ENCODE measurements around the gene MRPL43. TPM values are rescaled to one million over a fixed set of nuclear protein-coding genes. Genes with fewer than 3 reads are reported as not detected.

MRPL43 gene
- total and polyA plus RNA-seq, 2 donors, result 55.0 to 95.1 TPM

DNA sequence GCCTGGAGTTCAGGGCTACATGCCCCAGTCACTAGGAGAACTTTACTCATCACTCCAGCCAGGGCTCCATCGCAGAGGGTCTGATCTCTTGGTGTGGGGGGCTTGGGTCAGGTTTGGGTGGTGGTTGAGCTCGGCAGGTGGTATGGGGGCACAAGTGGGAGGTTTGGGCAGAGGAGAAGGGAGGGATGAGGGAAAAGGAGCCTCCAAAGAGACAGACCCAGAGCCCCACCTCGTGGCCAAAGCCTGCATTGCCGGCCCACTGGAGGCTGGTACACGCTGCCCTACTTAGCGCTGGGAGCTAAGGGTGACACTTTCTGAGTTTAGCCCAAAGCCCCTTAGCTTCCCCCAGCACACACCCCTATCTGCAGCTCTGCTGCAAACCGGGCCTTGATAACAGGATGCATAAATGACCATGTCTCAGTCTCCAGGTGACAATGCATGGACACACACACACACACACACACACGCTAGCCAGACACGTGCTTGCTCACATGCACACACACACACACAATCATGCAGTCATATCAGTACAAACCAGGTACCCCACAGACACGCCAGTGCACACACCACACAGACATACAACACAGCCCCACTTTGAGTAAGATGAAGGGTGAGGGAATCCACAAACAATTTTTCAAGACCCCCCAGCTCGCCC, 27.1 kb upstream of the MRPL43 start:
- Histone ChIP-seq H3K4me1 (ENCODE audit: control insufficient read depth in 2 of 2, insufficient read depth in 2 of 2, low read length in 2 of 2) (peaks cover 0 to 13% of the 10 kb centered on the region in 2 donors), H3K4me3 (ENCODE audit: low read length in 2 of 2) (no peak overlapping the region), H3K27me3 (ENCODE audit: control insufficient read depth in 2 of 2, insufficient read depth in 1 of 2, low read length in 1 of 2) (peaks cover 16 to 53% of the 10 kb centered on the region in 2 donors), H3K9me3 (ENCODE audit: control insufficient read depth in 2 of 2, insufficient read depth in 1 of 2, low read length in 1 of 2) (no peaks in the 10 kb centered on the region), H3K27ac (ENCODE audit: low read depth in 1 of 2, low read length in 1 of 2) (no peak overlapping the region), H3K36me3 (ENCODE audit: control insufficient read depth in 2 of 2, insufficient read depth in 2 of 2, low read length in 1 of 2) (no peaks in the 10 kb centered on the region)
- DNase-seq (ENCODE audit: low read depth in 6 of 9, low spot score in 9 of 9), result peak in 6 of 9 donors; percentile 24 to 76 (median 64)
- WGBS, result 27% methylated on average over 11 of the region's 11 CpGs

DNA sequence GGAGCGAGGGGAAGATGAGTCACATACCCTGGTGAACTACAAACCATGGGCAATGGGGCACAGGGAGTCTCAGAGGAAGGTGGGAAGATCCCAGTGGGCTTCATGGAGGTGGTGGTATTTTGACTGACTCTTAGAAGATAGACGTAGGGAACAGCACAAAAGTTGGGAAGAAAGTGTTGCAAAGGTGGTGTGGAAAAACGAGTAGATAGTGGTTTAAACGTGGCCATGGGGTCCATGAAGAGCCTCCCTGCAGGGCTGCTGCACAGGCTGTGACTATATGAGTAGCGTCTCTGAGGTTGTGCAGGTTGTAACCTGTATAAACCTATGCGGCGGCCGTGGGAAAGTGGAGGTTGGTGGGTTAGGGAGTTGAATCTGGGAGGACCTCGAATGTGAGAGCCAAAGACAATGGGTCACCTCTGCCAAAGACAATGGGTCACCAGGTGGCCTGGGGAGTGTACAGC, 26.1 kb upstream of the MRPL43 start:
- Histone ChIP-seq H3K27ac (ENCODE audit: low read depth in 1 of 2, low read length in 1 of 2) (no peak overlapping the region), H3K27me3 (ENCODE audit: control insufficient read depth in 2 of 2, insufficient read depth in 1 of 2, low read length in 1 of 2) (peaks cover 10 to 44% of the 10 kb centered on the region in 2 donors)
- DNase-seq (ENCODE audit: low read depth in 6 of 9, low spot score in 9 of 9), result no peak

DNA sequence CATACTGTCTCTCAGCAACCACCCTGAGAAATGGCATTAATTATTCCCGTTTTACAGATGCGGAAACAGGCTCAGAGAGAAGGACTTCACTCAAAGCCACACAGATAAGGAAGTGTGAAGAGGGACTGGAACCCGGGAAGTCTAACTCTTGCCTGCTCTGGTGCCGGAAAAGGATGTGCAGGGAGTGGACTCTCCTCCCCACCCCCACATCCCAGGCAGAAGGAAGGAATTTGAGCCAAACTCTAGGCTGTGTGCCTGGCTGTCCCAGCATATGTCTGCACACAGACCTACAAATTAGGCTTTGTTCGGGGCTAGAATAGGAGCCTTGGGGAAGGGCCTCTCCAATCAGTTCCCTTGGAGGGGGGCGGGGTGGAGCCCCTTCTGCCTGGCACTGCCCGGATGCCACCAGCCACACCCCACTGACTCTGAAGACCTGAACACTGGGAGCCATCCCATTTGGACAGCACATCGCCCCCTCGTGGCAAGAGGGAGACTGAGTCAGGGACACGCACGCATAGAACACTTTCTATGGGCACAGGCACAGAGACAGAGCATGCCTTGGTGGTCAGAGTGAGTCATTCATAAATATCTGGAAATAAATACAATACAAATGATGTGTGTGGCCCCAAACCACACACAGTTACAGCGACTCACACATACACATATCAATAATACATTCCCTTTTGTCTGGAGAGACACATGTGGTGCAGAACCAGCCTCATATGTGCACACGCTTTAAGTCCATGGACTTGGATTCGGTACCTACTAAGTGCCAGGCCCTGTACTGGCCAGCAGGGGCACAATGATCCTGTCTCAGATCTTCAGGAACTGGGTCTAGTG, 25.4 kb upstream of the MRPL43 start:
- H3K27ac ChIP-seq (ENCODE audit: low read depth in 1 of 2, low read length in 1 of 2), result no peak overlapping the region
- no peaks in the 10 kb centered on the region for H3K9me3 ChIP-seq (ENCODE audit: control insufficient read depth in 2 of 2, insufficient read depth in 1 of 2, low read length in 1 of 2)
- H3K27me3 ChIP-seq (ENCODE audit: control insufficient read depth in 2 of 2, insufficient read depth in 1 of 2, low read length in 1 of 2), result peaks cover 4 to 37% of the 10 kb centered on the region in 2 donors
- no peaks in the 10 kb centered on the region for H3K36me3 ChIP-seq (ENCODE audit: control insufficient read depth in 2 of 2, insufficient read depth in 2 of 2, low read length in 1 of 2)
- H3K4me1 ChIP-seq (ENCODE audit: control insufficient read depth in 2 of 2, insufficient read depth in 2 of 2, low read length in 2 of 2), result peaks cover 0 to 13% of the 10 kb centered on the region in 2 donors
- WGBS, result 28% methylated on average over 14 of the region's 14 CpGs
- no peak overlapping the region for H3K4me3 ChIP-seq (ENCODE audit: low read length in 2 of 2)
- DNase-seq (ENCODE audit: low read depth in 6 of 9, low spot score in 9 of 9), result peak in 6 of 9 donors; percentile 21 to 82 (median 63)

More for the DNA sequence above, 26.1 kb upstream of the MRPL43 start:
- 68% methylated on average over 9 of the region's 9 CpGs for WGBS
- no peaks in the 10 kb centered on the region for H3K9me3 ChIP-seq (ENCODE audit: control insufficient read depth in 2 of 2, insufficient read depth in 1 of 2, low read length in 1 of 2)
- H3K4me1 ChIP-seq (ENCODE audit: control insufficient read depth in 2 of 2, insufficient read depth in 2 of 2, low read length in 2 of 2), result peaks cover 0 to 13% of the 10 kb centered on the region in 2 donors
- H3K36me3 ChIP-seq (ENCODE audit: control insufficient read depth in 2 of 2, insufficient read depth in 2 of 2, low read length in 1 of 2), result no peaks in the 10 kb centered on the region
- H3K4me3 ChIP-seq (ENCODE audit: low read length in 2 of 2), result no peak overlapping the region

DNA sequence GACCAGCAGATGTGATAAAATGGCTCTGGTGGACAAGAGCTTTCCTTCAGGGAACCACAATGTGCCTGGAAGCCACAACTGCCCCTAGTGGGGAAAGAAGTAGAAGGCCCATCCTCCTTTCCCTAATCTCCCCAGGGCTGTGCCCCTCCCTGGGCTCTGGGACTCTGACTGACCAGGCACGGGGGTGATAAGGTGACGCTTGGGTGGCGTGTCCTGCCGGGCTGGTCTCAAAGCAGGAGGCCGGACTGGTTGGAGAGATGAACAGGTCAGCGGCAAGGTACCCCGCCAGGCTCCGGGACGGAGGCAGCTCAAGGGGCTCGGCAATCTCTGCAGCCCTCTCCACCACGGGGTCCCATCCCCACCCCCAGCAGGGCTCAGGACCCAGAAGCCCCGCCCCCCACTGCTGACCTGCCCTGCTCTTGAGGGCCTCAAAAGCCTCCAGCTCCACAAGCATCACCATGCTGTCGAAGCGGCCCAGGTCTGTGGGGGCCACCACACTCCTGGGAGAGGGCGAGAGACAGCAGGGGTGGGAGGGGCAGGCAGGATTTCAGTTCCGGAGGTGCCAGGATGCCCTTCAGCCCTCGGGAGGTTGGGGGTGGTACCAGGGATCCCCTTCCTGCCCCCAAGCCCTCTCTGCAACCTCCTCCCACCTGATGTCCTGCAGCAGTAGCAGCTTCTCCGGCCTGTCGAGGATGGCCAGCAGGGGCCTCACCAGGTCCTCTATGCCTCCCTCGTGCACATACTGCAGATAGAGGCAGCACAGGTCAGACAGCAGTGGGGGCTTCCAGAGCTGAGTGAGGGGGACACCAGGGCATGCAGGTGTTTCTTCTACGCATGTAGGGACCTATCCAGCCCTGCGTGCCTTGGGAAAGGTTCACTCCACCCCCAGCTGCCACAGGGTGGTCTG, 24.5 kb upstream of the MRPL43 start:
- no peak overlapping the region for H3K4me3 ChIP-seq (ENCODE audit: low read length in 2 of 2)
- no peak overlapping the region for H3K27ac ChIP-seq (ENCODE audit: low read depth in 1 of 2, low read length in 1 of 2)
- DNase-seq (ENCODE audit: low read depth in 6 of 9, low spot score in 9 of 9), result no peak
- H3K9me3 ChIP-seq (ENCODE audit: control insufficient read depth in 2 of 2, insufficient read depth in 1 of 2, low read length in 1 of 2), result no peaks in the 10 kb centered on the region
- peaks cover 0 to 3% of the 10 kb centered on the region in 2 donors for H3K36me3 ChIP-seq (ENCODE audit: control insufficient read depth in 2 of 2, insufficient read depth in 2 of 2, low read length in 1 of 2)
- peaks cover 0 to 13% of the 10 kb centered on the region in 2 donors for H3K4me1 ChIP-seq (ENCODE audit: control insufficient read depth in 2 of 2, insufficient read depth in 2 of 2, low read length in 2 of 2)
- peaks cover 0 to 28% of the 10 kb centered on the region in 2 donors for H3K27me3 ChIP-seq (ENCODE audit: control insufficient read depth in 2 of 2, insufficient read depth in 1 of 2, low read length in 1 of 2)
- 87% methylated on average over 22 of the region's 22 CpGs for WGBS

DNA sequence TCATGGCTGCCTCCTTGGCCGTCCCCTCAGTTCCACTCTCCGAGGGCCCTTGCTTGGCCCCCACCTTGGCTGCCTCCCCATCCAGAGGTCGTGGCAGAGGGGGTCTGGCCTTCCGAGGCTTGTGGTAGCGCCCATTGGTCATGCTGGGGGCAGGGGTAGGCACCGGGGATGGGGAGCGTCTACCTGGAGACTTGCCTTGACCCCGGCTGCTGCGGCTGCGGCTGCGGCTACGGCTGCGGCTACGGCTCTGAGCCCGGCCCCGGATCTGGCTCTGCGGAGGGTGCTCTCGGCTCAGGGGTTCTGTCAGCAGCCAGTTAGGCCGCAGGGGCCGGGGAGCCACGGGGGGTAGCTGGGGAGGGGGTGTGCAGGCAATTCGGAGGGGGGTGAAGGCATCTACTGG, 23.0 kb upstream of the MRPL43 start:
- peaks cover 0 to 10% of the 10 kb centered on the region in 2 donors for H3K36me3 ChIP-seq (ENCODE audit: control insufficient read depth in 2 of 2, insufficient read depth in 2 of 2, low read length in 1 of 2)
- H3K4me3 ChIP-seq (ENCODE audit: low read length in 2 of 2), result no peak overlapping the region
- no peaks in the 10 kb centered on the region for H3K9me3 ChIP-seq (ENCODE audit: control insufficient read depth in 2 of 2, insufficient read depth in 1 of 2, low read length in 1 of 2)
- WGBS, result 97% methylated on average over 22 of the region's 22 CpGs
- DNase-seq (ENCODE audit: low read depth in 6 of 9, low spot score in 9 of 9), result no peak
- peaks cover 0 to 13% of the 10 kb centered on the region in 2 donors for H3K4me1 ChIP-seq (ENCODE audit: control insufficient read depth in 2 of 2, insufficient read depth in 2 of 2, low read length in 2 of 2)
- H3K27ac ChIP-seq (ENCODE audit: low read depth in 1 of 2, low read length in 1 of 2), result no peak overlapping the region
- H3K27me3 ChIP-seq (ENCODE audit: control insufficient read depth in 2 of 2, insufficient read depth in 1 of 2, low read length in 1 of 2), result peaks cover 0 to 14% of the 10 kb centered on the region in 2 donors

DNA sequence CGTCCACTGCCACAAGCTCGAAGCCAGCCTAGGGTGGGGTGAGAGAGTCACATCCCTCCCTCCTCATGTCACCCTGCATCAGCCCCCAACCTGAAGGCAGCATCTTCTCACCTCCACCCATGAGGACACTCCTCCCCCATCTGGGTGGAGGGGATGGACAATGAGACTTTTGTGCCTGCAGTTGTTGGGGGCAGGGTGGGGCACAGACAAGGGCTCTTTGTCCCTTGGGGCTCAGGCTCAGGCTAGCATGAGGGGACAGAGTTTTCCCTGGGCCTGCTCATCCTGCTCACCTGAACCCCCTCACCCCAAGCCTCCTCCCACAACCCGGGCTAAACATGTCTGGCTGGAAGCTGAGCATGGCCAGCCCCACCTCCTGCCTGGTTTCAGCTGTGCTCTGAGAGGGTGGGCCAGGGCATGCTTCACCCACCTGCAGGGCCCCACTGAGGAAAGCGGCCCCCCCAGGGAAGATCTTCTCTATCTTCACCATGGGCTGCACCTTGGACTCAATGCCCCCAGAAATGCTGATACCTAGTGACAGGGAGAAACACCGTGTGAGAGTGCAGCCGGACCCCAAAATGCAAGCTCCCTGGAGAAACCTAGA, 21.6 kb upstream of the MRPL43 start:
- Histone ChIP-seq H3K4me3 (ENCODE audit: low read length in 2 of 2) (no peak overlapping the region), H3K36me3 (ENCODE audit: control insufficient read depth in 2 of 2, insufficient read depth in 2 of 2, low read length in 1 of 2) (peaks cover 0 to 12% of the 10 kb centered on the region in 2 donors), H3K27ac (ENCODE audit: low read depth in 1 of 2, low read length in 1 of 2) (no peak overlapping the region), H3K4me1 (ENCODE audit: control insufficient read depth in 2 of 2, insufficient read depth in 2 of 2, low read length in 2 of 2) (peaks cover 0 to 8% of the 10 kb centered on the region in 2 donors), H3K27me3 (ENCODE audit: control insufficient read depth in 2 of 2, insufficient read depth in 1 of 2, low read length in 1 of 2) (peaks cover 0 to 3% of the 10 kb centered on the region in 2 donors), H3K9me3 (ENCODE audit: control insufficient read depth in 2 of 2, insufficient read depth in 1 of 2, low read length in 1 of 2) (no peaks in the 10 kb centered on the region)
- WGBS, result 92% methylated on average over 6 of the region's 6 CpGs
- DNase-seq (ENCODE audit: low read depth in 6 of 9, low spot score in 9 of 9), result no peak

DNA sequence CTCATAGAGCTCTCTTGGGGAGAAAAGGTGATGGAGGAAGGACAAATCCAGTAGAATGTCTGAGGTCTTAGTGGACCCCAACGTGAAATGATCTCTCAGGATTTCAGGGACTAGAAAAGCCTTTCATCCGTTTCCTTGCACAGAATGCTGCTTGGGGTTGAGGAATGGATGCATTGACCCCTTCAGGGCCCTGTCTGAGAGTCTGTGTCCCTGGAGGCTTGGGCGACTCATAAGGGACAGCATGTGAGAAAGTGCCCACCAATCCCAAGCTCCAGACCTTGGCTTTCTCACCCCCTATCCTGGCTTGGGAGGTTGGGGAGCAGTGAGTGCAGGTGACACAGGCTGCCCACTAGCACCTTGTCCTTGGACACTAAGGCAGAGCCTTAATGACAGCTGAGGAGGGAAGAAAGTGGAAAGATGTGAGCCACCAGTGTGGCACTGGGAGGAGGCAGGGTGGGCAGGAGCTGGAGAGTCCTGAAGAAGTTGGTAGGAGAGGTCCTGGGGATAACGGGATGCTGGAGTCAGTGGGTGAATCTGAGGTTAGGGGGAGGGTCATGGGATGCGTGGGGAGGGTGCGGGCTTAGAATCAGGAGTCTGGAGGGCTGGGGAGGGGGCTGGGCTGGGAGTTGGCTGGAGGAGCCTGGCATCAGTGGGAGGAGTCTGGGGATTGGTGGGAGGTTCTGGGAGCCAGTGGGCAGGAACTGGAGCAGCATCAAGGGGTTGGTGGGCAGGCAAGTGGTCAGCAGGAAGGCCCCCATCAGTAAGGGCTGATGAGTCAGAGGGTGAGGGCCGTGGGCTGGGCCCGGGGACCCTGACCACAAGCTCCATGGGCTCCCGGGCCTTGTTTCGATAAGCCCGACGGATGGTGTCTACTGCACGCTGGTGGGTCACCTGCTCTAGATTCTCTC, 20.9 kb upstream of the MRPL43 start:
- 92% methylated on average over 13 of the region's 13 CpGs for WGBS

More for the DNA sequence above, 20.9 kb upstream of the MRPL43 start:
- Histone ChIP-seq H3K27ac (ENCODE audit: low read depth in 1 of 2, low read length in 1 of 2) (no peak overlapping the region), H3K4me1 (ENCODE audit: control insufficient read depth in 2 of 2, insufficient read depth in 2 of 2, low read length in 2 of 2) (peaks cover 0 to 3% of the 10 kb centered on the region in 2 donors), H3K36me3 (ENCODE audit: control insufficient read depth in 2 of 2, insufficient read depth in 2 of 2, low read length in 1 of 2) (peaks cover 0 to 12% of the 10 kb centered on the region in 2 donors), H3K27me3 (ENCODE audit: control insufficient read depth in 2 of 2, insufficient read depth in 1 of 2, low read length in 1 of 2) (peaks cover 0 to 3% of the 10 kb centered on the region in 2 donors), H3K9me3 (ENCODE audit: control insufficient read depth in 2 of 2, insufficient read depth in 1 of 2, low read length in 1 of 2) (no peaks in the 10 kb centered on the region), H3K4me3 (ENCODE audit: low read length in 2 of 2) (no peak overlapping the region)
- DNase-seq (ENCODE audit: low read depth in 6 of 9, low spot score in 9 of 9), result no peak

Data from thymus (tissue), 11 donors.